H1 (cell line): ENCODE measurements around the gene LHFPL2.

Experiments
- ATF2 ChIP-seq: IDR thresholded peaks from 2 replicates; pipeline ENCODE4 v1.6.1; 2012; ENCODE audit warnings: low read length, inconsistent platforms
- BRCA1 ChIP-seq: IDR thresholded peaks from 2 replicates; pipeline ENCODE4 v1.6.1; 2012; ENCODE audit warnings: low read depth, low read length, improper control_type of control experiment
- CTCF ChIP-seq, 3 experiments: IDR thresholded peaks; 1 replicate in 2 of 3; 2 replicates in 1 of 3; pipeline versions ENCODE4 v1.5.1 to v1.6.1; 2011; ENCODE audit warnings: low read length in 3 of 3, mild to moderate bottlenecking in 3 of 3, inconsistent platforms in 2 of 3, low read depth in 1 of 3, moderate library complexity in 1 of 3; ENCODE audit not compliant: insufficient read depth in 1 of 3; ENCODE audit errors: control extremely low read depth in 1 of 3
- EP300 ChIP-seq, 2 experiments: IDR thresholded peaks; 1 replicate in 1 of 2; 2 replicates in 1 of 2; pipeline ENCODE4 v1.6.1; 2011 to 2012; ENCODE audit warnings: low read depth in 2 of 2, low read length in 2 of 2, mild to moderate bottlenecking in 2 of 2, borderline replicate concordance in 1 of 2, inconsistent platforms in 1 of 2, moderate library complexity in 1 of 2
- EZH2 ChIP-seq: fragments of 200-600 bp; sonication (generic); IDR thresholded peaks from 2 replicates; pipeline ENCODE4 v1.7.1; 2012; ENCODE audit warnings: low read depth, mild to moderate bottlenecking, moderate library complexity, low read length, inconsistent platforms; ENCODE audit not compliant: severe bottlenecking
- MAX ChIP-seq: IDR thresholded peaks from 2 replicates; pipeline ENCODE4 v1.6.1; 2012; ENCODE audit warnings: inconsistent platforms
- POLR2A ChIP-seq, 2 experiments: IDR thresholded peaks; 1 replicate in 1 of 2; 2 replicates in 1 of 2; pipeline ENCODE4 v1.6.1; 2011; ENCODE audit warnings: low read depth in 2 of 2, low read length in 2 of 2, mild to moderate bottlenecking in 2 of 2; ENCODE audit errors: control extremely low read depth in 1 of 2
- SIX5 ChIP-seq: IDR thresholded peaks from 2 replicates; pipeline ENCODE4 v1.6.1; 2011; ENCODE audit warnings: mild to moderate bottlenecking, low read depth, low read length
- SRF ChIP-seq: IDR thresholded peaks from 2 replicates; pipeline ENCODE4 v1.6.1; 2011; ENCODE audit warnings: mild to moderate bottlenecking, low read depth, low read length, moderate library complexity
- TEAD4 ChIP-seq: IDR thresholded peaks from 2 replicates; pipeline ENCODE4 v1.6.1; 2012; ENCODE audit warnings: low read depth, low read length, inconsistent platforms, mixed read lengths

GRCh38 chr5:78605611-78606010, 43.0 kb downstream of the LHFPL2 start:
- TF ChIP-seq EZH2: no peak
- TF ChIP-seq MAX: no peak
- no peak for TF ChIP-seq TEAD4
- TF ChIP-seq CTCF (IDR thresholded peaks at IDR 0.05; ENCODE audit: control extremely low read depth in 1 of 3, insufficient read depth in 1 of 3, low read depth in 1 of 3, low read length in 3 of 3): no peak
- no peak for TF ChIP-seq BRCA1
- no peak for TF ChIP-seq POLR2A (IDR thresholded peaks at IDR 0.05; ENCODE audit: control extremely low read depth in 1 of 2, low read depth in 2 of 2, low read length in 2 of 2)
- TF ChIP-seq SIX5: no peak
- TF ChIP-seq EP300 (IDR thresholded peaks at IDR 0.05; ENCODE audit: borderline replicate concordance in 1 of 2, low read depth in 2 of 2, low read length in 2 of 2): no peak
- TF ChIP-seq ATF2: no peak
- TF ChIP-seq SRF: no peak
